Subcutaneous adipose tissue (tissue), 4 donors: ENCODE measurements around the gene NPAT. TPM values are rescaled to one million over a fixed set of nuclear protein-coding genes. Genes with fewer than 3 reads are reported as not detected.

Experiments used
- CTCF ChIP-seq: fragments of 450-650 bp; IDR thresholded peaks from one replicate; pipeline ENCODE4 v1.5.1; 2016; ENCODE audit warnings: low read depth, mild to moderate bottlenecking, control low read depth, antibody characterized with exemption, moderate library complexity
- total RNA-seq, 4 donors: library from RNA; depleted of rRNA; stranded (reverse); fragments of >200 nt; gene quantifications; one replicate each; pipeline ENCODE4 v1.1.0, GENCODE V29; 2016

Gene NPAT
- total RNA-seq, 4 donors from 2014 or later, result 16.1 to 22.8 (median 20.6) TPM

- no peak for TF ChIP-seq CTCF
These were observed 3.3 kb downstream of the NPAT start for GRCh38 chr11:108218912-108219783.

GRCh38 chr11:108218455-108218854, 4.0 kb downstream of the NPAT start:
- TF ChIP-seq CTCF, result no peak

- TF ChIP-seq CTCF, result no peak
These were observed 5.5 kb downstream of the NPAT start for GRCh38 chr11:108216988-108217387.

GRCh38 chr11:108213784-108214183, 8.7 kb downstream of the NPAT start:
- TF ChIP-seq CTCF, result no peak

GRCh38 chr11:108210441-108210840, 12.0 kb downstream of the NPAT start:
- TF ChIP-seq CTCF, result no peak

- no peak for TF ChIP-seq CTCF
These were observed 14.8 kb downstream of the NPAT start for GRCh38 chr11:108207683-108208060.

- no peak for TF ChIP-seq CTCF
These were observed 15.3 kb downstream of the NPAT start for GRCh38 chr11:108206969-108207682.
